Measurements from ENCODE around the gene RPL35A. TPM values are rescaled to one million over a fixed set of nuclear protein-coding genes. Genes with fewer than 3 reads are reported as not detected.
"Not testable (repeated sequence)": the region's sequence is repeated elsewhere in the genome, so short reads cannot be mapped to it uniquely, and the experiment has no call there.

The RPL35A gene
- total RNA-seq, 1 donor from 2014 or later = 1,090 TPM

DNA sequence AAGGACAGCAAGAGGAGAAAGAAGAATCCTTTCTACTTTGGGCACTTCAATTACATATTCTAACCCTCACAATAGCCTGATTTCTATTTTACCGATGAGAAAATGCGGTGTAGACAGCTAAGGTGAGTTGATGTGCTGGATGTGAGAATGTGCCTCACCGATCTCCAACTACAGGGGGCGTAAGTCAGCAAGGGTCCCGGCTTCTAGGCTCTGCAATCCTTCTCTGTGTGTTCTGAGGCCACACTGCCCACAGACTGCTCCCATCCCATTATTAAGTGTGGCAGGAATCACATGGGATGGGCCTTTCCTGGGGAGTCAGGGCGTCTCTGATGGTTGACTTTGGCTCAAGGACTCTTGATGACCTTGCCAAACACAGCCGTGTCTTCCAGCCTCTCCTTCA, 23.6 kb upstream of the RPL35A start:
- H3K4me3 Mint-ChIP-seq (ENCODE audit: unreplicated experiment) = peak overlapping the region; percentile 42
- peak; percentile 20 for DNase-seq (ENCODE audit: low spot score)
- no peaks in the 10 kb centered on the region for H3K27me3 Mint-ChIP-seq (ENCODE audit: unreplicated experiment)
- TF ChIP-seq, protein P1, sequence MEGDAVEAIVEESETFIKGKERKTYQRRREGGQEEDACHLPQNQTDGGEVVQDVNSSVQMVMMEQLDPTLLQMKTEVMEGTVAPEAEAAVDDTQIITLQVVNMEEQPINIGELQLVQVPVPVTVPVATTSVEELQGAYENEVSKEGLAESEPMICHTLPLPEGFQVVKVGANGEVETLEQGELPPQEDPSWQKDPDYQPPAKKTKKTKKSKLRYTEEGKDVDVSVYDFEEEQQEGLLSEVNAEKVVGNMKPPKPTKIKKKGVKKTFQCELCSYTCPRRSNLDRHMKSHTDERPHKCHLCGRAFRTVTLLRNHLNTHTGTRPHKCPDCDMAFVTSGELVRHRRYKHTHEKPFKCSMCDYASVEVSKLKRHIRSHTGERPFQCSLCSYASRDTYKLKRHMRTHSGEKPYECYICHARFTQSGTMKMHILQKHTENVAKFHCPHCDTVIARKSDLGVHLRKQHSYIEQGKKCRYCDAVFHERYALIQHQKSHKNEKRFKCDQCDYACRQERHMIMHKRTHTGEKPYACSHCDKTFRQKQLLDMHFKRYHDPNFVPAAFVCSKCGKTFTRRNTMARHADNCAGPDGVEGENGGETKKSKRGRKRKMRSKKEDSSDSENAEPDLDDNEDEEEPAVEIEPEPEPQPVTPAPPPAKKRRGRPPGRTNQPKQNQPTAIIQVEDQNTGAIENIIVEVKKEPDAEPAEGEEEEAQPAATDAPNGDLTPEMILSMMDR (IDR thresholded peaks at IDR 0.05; ENCODE audit: unreplicated experiment) = peak; percentile 44
- H3K4me1 Mint-ChIP-seq (ENCODE audit: unreplicated experiment) = no peaks in the 10 kb centered on the region
- H3K9me3 Mint-ChIP-seq (ENCODE audit: unreplicated experiment) = no peaks in the 10 kb centered on the region
- H3K27ac Mint-ChIP-seq (ENCODE audit: unreplicated experiment) = no peak overlapping the region
- H3K36me3 Mint-ChIP-seq (ENCODE audit: low read depth, unreplicated experiment) = peaks cover 15% of the 10 kb centered on the region

DNA sequence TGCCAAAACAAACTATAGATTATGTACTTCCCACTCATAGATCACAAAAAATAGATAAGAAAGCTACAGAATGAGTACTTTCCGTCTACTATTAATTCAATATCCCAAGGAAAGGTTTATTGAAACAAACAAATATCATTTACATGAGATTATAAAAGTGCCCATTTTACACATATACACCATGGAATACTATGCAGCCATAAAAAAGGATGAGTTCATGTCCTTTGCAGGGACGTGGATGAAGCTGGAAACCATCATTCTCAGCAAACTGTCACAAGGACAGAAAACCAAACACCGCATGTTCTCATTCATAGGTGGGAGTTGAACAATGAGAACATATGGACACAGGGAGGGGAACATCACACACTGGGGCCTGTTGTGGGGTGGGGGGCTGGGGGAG, 22.4 kb upstream of the RPL35A start:
- H3K9me3 Mint-ChIP-seq (ENCODE audit: unreplicated experiment); H3K27me3 Mint-ChIP-seq (ENCODE audit: unreplicated experiment); H3K4me3 Mint-ChIP-seq (ENCODE audit: unreplicated experiment); H3K4me1 Mint-ChIP-seq (ENCODE audit: unreplicated experiment); H3K27ac Mint-ChIP-seq (ENCODE audit: unreplicated experiment); DNase-seq (ENCODE audit: low spot score): not testable (repeated sequence)
- H3K36me3 Mint-ChIP-seq (ENCODE audit: low read depth, unreplicated experiment) = peaks cover 15% of the 10 kb centered on the region

- no peak overlapping the region for H3K4me3 Mint-ChIP-seq (ENCODE audit: unreplicated experiment)
- H3K27me3 Mint-ChIP-seq (ENCODE audit: unreplicated experiment) = no peaks in the 10 kb centered on the region
- TF ChIP-seq, protein P1 (IDR thresholded peaks at IDR 0.05; ENCODE audit: unreplicated experiment) = no peak
- H3K36me3 Mint-ChIP-seq (ENCODE audit: low read depth, unreplicated experiment) = peaks cover 12% of the 10 kb centered on the region
- H3K27ac Mint-ChIP-seq (ENCODE audit: unreplicated experiment) = no peak overlapping the region
- no peak for DNase-seq (ENCODE audit: low spot score)
- H3K9me3 Mint-ChIP-seq (ENCODE audit: unreplicated experiment) = no peaks in the 10 kb centered on the region
- no peaks in the 10 kb centered on the region for H3K4me1 Mint-ChIP-seq (ENCODE audit: unreplicated experiment)
Measured at GRCh38 chr3:197936819-197937384, 13.1 kb upstream of the RPL35A start.

DNA sequence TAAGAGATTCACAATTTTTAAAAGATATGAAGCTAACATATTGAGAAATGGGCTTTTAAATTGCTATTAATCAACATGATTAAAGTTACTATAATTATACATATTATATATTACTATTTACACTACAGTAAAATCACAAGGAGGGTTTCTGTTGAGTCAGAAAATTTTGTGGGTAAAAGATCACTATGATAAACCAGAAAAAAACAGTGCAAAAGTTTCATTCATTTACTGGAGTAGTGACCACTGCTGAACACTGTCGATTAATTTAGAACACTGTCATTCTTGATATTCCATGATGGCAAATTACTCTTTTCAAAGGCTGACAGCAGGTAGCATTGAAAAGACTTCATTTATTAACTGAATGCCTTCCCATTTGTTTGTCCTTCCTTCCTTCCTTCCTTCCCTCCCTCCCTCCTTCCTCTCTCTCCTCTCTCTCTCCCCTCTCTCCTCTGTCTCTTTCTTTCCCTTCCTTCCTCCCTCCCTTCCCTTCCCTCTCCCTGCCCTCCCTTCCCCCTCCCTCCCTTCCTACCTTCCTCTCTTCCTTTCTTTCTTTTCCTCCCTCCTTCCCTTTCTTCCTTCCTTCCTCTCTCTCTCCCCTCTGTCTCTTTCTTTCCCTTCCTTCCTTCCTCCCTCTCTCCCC, 9.1 kb upstream of the RPL35A start:
- H3K9me3 Mint-ChIP-seq (ENCODE audit: unreplicated experiment) = no peaks in the 10 kb centered on the region
- H3K36me3 Mint-ChIP-seq (ENCODE audit: low read depth, unreplicated experiment) = peaks cover 13% of the 10 kb centered on the region
- TF ChIP-seq, protein P1 (IDR thresholded peaks at IDR 0.05; ENCODE audit: unreplicated experiment) = no peak
- no peak for DNase-seq (ENCODE audit: low spot score)
- H3K4me3 Mint-ChIP-seq (ENCODE audit: unreplicated experiment) = no peak overlapping the region
- no peaks in the 10 kb centered on the region for H3K27me3 Mint-ChIP-seq (ENCODE audit: unreplicated experiment)
- H3K27ac Mint-ChIP-seq (ENCODE audit: unreplicated experiment) = no peak overlapping the region
- no peaks in the 10 kb centered on the region for H3K4me1 Mint-ChIP-seq (ENCODE audit: unreplicated experiment)

DNA sequence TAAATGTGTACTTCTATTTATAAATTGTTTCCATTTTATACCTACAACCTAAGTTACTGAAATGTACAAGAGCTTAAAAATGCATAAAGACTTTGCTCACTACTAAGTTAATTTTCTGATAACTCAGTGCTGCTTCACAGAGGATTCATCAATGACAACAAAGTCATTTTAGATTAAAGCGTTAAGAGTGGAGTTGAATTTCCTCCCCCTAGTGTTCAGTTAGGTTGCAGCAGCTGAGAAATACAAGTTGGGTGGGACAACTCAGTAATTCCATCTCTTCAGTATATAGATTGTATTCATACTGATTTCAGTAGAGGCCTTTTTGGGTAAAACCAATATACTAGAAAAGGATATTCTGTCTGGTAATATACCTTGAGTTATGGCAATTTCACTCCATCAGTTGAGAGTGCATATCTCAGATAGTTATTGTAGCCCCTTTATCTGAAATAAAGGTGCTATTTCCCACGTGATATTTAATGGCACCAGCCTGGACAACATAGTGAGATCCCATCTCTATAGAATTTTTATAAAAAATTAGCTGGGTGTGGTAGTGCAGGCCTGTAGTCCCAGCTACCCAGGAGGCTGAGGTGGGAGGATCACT, 6.9 kb upstream of the RPL35A start:
- peak; percentile 28 for DNase-seq (ENCODE audit: low spot score)
- no peak overlapping the region for H3K27ac Mint-ChIP-seq (ENCODE audit: unreplicated experiment)
- no peaks in the 10 kb centered on the region for H3K4me1 Mint-ChIP-seq (ENCODE audit: unreplicated experiment)
- H3K36me3 Mint-ChIP-seq (ENCODE audit: low read depth, unreplicated experiment) = peaks cover 13% of the 10 kb centered on the region
- H3K9me3 Mint-ChIP-seq (ENCODE audit: unreplicated experiment) = no peaks in the 10 kb centered on the region
- H3K4me3 Mint-ChIP-seq (ENCODE audit: unreplicated experiment) = no peak overlapping the region
- TF ChIP-seq, protein P1 (IDR thresholded peaks at IDR 0.05; ENCODE audit: unreplicated experiment) = peak; percentile 64
- H3K27me3 Mint-ChIP-seq (ENCODE audit: unreplicated experiment) = peaks cover 2% of the 10 kb centered on the region
